Stimulated activated CD8-positive, alpha-beta memory T cell treated with anti-CD3 and anti-CD28 coated beads, Interleukin-4, amount 100 ng/mL, for 24 hours (primary cell): Measurements from ENCODE around the gene FAM3B.
"Not testable (repeated sequence)": the region's sequence is repeated elsewhere in the genome, so short reads cannot be mapped to it uniquely, and the experiment has no call there.

ENCODE experiments used
- DNase-seq: peaks from one replicate; pipeline ENCODE4 v3.0.0-alpha.2; 2020; ENCODE audit warnings: low read depth

The FAM3B gene

DNA sequence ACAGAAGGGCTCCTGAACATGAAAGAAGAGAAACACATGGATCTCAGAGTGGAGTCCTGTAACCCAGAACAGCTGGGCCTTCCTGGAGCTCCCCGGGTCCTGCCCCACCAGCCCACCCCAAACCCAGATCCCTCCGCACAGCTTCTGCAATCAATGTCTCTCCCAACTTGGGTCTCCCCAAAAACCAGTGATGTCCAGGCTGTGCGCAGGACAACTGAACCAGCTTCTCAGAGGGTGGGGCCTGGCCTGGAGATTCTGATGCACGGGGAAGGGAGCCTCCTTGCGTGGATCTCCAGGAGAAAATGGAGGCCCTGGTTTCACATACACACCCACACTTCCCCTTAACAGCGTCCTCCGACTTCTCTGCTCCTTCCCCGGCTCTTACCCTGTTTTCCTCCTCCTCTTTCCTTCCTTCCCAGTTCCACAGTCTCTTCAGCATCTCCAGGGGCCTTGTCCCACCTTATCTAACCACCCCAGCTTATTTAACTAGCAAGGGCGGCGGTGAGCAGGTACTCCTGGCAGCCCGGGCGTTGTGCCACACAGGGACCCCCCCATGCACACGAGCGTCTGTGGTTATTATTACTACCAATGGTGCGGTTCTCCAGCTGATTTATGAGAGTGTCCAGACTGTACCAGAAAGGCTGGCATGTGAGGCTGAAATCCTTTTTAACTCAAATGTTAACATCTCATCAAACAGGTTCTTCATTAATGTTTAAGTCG, 34.0 kb downstream of the FAM3B start:
- DNase-seq: no peak

DNA sequence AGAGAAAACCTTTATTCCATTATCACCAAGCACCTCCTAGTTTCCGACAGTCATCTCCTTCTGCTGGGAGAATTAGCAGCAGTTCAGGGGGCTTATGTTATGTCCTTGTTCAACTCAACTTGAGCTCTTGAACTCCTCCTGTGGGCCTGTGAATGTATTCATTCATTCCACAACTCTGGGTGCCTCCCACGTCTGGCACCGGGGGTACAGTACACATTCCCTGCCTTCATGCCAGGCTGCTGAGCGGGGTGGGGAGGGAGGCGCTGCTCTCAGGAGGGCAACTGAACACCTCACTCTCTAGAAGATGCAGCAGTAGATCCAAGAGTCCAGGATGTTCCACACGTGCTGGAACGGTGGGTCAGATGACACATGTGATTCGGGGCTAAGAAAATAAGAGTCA, 40.9 kb downstream of the FAM3B start:
- DNase-seq: no peak

DNA sequence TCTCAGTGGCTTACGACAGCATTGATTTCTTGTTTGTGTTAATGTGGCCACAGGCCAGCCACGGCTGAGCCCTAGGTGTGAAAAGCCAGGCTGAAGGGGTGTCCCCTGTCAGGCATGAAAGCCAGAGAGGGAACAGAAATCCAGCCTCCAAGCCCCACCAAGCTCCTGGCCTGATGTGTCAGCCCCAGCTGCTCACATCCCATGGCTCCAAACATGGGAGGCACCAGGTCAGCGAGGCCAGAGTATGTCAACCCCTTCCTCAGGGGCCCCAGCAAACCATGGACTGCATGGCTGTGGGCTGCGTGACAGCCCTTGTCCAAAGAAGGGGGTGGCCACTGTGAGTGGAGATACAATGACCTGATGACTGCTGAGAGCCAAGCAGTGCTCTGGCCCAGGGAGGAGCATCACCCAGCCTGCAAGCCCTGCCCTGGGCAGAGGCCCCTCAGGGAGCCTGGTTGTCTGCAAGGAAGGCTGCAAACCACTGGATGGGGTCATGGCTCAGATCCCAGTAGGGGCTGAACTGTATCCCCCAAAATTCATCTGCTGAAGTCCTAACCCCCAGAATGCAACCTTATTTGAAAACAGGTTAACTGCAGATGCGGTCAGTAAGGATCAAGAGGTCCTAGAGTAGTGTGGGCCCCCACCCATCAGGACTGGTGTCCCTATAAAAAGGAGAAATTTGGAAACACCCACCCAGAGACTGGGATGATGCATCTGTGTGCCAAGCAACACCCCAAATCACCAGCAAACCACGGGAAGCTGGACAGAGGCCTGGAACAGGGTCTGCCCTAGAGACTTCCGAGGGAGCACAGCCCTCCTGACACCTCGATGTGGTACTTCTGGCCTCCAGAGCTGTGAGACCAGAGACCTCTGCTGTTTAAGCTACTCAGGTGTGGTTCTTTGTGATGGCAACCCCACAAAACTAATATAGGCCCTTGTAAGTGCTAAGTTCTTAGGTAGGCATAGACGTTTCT, 41.9 kb downstream of the FAM3B start:
- DNase-seq: no peak

DNA sequence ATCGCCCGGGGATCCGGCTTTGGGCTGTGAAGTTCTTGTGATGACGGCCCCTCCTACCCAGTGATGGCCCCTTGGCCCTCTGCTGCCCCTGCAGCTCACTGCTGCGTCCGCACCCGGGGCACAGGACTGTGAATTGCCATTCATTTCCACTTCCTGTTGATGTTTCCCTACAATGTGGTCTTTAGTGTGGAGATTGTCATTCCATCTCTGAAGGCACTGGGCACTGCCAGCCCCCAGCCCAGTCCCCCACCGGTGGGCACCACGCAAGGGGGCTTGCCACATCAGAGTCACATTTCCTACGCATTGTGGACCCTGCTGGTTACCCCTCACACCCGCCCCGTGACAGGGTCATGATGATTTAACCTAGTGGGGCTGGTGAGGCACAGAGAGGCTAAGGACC, 42.7 kb downstream of the FAM3B start:
- no peak for DNase-seq

DNA sequence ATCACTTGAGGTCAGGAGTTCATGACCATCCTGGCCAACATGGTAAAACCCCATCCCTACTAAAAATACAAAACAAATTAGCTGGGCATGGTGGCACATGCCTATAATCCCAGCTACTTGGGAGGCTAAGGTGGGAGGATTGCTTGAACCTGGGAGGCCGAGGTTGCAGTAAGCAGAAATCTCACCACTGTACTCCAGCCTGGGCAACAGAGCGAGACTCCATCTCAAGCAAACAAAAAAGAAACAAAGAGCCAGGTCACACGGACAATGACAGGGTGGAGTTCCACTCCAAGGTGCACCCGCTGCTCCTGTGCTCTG, 43.1 kb downstream of the FAM3B start:
- not testable (repeated sequence) for DNase-seq

DNA sequence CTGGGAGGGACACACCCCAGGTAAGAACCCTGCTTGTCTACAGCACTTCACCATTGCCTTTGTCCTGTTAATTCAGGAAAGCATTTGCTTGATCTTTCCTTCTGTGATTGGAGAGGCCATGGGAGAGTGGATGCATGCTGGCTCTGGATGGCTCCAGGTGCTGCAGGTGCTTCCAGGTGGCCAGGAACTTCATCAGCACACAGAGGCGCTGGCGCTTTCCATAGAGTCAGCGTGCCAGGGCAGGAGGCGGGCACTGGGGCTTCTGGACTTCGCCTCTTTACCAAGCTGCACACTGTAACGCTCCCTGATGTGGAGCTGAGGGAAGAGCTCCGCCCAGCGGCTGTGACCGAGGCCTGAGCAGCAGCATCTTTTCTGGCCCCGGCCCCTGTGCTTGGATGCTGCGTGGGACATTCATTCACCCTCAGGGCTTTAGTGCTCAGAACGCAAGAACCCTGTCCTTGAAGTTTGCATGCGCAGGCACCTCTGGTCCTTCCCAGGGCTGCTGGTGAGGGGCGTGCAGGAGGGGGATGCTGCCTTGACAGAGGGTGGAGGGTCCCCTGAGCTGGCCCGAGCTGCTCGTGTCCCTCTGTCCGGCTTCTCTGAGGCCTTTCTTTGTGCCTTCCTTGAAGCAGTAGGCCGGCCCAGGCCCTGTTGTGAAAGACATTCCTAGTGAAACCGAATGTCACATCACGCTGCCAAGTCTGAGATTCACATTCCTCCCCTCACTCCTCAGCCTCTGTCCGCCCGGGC, 43.6 kb downstream of the FAM3B start:
- no peak for DNase-seq

DNA sequence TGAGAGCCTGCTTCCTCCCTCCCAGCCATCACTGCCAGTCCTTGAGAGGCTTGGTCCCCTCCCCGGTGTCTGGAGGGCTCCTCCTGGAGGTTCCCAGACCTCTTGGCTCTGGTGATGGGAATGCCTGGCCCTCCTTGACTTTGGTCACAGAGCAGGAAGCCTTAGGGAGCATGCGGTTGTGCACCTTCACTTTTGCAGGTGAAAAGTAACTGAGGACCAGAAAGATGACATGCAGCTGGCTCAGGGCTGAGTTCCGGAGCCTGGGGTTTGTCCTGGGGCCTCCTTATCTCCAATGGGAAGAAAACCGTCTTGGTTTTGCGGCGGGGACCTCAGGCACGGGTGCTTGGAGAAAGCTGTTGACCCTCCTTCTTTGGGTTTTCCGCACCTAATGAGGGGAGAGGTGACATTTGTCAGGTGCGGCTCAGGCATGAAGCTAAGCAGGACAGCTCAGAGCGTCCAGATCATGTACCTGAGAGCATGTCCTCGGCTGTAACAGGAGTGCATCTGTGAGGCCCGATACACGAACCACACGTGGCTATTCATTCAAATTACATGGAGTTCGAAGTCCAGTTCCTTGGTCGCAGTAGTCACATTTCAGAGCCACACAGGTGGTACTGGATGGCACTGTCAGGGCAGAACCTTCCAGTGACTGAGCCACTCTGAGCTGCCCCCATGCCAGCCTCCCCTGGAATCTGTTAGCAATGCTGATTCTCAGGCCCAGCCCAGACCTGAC, 44.6 kb downstream of the FAM3B start:
- DNase-seq: no peak

DNA sequence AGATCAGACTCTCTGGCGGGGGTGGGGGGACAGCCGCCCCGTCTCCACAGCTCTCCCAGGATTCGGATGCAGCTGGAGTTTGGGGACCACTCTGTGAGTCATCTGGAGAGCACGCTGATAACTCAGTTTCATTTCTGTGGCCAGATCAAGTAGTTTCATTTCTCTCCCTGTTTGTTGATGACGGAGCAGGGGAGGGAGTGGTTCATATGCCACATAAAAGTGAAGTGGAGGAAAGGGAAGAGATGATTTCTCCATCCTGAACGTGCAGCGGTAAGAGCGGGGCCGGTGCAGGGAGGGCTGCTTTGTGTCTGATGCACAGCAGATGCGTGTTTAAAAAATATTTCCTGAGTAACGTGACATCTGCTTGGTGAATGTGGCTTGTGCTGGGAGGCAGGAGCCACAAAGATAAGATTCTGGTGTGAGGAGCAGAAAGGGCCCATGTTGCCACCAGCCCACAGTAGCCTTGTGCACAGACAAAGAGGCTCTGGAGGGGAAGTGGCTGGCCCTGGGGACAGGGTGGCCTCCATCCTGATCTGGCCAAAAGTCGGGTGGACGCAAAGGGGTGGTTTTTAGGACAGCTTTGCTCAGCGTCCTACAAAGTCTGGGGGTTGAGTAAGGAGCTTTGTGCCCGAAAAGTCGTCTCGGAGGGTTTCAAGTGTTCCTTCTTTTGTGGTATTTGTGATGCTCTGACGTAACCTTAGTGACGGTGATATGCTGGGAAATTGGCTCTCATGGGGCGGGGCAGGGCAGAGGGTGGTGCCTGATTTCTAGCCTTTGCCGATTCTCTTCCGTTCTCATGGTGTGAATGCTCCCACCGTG, 45.4 kb downstream of the FAM3B start, which contains the start of gene MX2:
Gene MX2 (plus strand): TSS at position 242 of the 819 bp plus-strand sequence. CDS start 14,880 bp downstream, outside the sequence.
- DNase-seq: peak; percentile 36

DNA sequence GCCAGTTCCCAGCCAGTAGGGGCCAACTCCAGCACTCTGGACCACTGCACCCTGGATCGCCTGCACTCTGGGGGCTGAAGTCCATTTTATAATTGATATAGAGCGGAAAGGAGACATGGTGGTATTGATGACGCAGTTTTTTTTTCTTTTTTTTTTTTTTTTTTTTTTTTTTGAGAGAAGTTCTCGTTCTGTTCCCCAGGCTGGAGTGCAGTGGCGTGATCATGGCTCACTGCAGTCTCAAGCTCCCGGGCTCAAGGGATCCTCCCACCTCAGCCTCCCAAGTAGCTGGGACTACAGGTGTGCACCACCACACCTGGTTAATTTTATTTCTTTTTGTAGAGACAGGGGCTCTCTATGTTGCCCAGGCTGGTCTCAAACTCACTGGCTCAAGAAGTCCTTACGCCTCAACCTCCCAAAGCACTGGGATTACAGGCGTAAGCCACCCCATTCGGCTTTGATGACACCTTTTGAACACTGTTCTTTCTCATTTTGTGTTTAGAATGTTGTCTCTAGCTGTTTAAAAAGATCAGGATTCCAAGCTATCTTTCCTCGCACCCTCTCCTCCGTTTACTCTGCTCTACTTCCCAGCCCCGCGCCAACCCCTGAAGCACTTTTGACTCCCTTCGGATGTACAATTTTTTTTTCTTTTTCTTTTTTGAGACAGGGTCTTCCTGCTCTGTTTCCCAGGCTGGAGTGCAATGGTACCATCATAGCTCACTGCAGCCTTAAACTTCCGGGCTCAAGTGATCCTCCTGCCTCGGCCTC, 46.2 kb downstream of the FAM3B start:
- no peak for DNase-seq

DNA sequence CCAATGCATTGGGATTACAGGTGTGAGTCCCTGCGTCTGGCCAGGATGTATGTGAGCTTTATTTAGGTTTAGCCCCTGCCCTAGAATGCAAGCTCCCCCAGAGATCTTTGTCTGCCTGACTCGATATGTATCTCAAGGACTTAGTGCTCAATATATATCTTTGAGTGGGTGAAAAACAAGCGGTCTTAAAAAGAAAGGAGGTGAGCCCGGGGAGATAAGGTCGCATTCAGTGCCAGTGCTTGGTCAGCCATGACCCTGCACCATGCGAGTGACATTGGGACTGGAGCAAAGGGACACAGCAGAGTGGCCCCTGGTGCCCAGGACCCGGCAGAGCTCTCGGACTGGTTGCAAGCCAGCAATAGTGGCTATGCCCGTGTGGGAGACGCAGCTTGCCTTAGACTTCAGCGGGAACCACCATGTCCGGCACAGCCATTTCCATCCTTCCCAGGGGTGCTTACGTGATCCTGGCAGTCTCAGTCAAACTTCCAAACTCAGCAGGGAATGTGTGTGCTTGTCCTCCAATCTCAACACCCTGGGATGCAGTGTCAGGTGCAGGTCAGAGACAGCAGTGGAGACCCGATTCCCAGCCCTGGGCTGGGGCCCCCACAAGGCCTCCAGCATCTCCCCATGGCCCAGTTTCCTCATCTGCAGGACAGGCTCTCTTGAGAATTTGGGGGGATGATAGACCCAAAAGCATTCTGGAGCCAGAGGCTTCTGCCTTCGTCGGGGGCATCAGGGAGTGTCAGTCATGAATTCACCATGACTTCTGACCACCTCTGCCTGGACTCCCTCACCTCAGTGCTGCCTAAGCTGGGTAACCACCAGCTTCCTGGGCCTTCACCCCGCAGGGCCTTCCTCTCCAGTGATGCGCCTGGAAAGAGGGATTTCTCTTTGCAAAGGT, 47.0 kb downstream of the FAM3B start:
- DNase-seq: no peak

DNA sequence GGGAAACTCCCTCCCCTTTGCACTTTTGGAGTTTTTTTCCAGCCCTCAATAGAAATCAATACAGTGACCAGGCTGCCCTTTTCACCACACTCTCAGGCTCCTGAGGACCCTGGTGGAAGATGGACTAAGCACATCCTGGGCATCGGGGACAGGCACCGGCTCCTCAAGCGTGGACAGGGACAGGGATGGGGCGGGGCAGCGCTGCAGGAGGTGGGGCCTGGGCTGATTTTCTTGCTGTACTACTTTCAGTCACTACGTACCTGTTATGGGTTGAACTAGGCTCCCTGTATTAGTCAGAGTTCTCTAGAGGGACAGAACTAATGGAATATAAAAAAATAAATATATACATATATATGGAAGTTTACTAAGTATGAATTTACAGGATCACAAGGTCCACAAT, 47.7 kb downstream of the FAM3B start:
- DNase-seq: no peak

DNA sequence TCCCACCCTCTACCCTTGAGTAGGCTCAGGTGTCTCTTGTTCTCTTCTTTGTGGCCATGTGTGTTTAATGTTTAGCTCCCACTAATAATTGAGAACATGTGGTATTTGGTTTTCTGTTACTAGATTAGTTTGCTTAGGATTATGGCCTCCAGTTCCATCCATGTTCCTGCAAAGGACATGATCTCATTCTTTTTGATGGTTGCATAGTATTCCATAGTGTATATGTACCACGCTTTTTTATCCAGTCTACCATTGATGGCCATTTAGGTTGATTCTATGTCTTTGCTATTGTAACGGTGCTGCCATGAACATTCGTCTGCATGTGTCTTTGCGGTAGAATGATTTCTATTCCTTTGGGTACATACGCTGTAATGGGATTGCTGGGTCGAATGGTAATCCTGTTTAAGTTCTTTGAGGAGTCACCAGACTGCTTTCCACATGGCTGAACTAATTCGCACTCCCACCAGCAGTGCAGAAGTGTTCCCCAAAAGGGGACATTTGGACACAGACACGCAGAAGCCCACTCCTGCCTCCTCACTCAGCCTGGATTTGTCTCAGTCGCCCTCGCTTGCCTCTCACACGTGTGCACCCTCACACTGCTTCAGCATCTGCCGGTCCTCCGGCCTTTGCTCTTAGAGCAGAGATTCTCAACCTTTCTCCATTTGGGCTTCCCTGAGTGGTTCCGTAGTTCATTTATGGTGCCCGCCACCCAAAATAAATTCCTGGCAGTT, 48.9 kb downstream of the FAM3B start:
- no peak for DNase-seq

DNA sequence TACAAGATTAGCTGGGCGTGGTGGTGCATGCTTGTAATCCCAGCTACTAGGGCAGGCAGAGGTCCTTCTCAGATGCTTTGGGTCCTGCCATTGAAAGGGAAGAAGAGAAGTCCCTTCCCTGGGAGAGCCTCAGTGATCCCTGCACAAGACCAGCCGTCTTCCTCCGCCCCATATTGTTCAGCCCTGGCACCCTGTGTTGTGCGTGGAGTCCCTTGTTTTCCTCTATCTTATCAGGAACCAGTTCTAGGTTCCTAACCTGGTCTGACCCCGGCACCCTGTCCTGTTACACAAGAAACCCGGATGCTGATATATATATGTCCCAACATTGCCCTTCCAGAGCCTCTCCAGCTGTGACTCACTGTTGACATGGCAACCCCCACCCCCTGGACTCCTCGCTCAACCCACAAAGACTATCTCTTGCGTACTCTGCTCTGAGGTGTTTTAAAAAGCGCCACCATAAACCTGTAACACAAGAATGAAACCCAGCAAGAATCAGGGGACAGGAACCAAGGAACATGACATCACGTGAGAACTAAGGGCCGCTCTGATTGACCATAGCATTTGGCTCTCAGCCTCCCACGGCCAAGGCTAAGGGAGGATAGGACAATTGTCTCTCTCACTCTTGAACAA, 50.0 kb downstream of the FAM3B start:
- DNase-seq: no peak

DNA sequence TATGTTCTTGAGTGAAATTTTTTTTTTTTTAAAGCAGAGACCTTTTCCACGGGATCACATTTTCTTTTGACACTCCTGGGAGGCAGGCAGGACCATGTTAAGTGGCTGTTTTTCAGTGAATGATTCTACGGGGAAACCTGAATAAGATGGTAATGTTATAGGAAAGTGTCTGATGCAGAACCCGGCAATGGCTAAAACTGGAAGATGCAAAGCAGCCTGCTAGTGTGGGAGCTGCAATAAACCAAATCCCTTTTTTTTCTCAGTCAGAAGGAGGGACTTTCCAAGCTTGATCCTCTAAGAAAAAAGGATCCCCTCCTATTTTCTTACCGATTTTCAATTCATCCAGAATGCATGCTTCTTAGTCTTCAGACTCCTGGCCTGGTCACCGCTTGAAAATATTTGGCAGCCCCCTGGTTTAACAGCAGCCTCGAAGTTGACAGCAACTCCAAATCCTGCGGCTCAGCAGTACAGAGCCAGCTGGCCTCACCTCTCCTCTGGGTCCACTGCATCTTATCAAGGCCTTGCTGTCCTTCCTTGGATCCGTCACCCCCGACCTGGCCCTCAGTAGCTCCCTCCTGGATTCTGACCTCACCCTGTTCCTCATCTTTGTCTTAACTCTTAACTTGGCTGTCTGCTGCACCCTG, 50.8 kb downstream of the FAM3B start:
- DNase-seq: no peak

DNA sequence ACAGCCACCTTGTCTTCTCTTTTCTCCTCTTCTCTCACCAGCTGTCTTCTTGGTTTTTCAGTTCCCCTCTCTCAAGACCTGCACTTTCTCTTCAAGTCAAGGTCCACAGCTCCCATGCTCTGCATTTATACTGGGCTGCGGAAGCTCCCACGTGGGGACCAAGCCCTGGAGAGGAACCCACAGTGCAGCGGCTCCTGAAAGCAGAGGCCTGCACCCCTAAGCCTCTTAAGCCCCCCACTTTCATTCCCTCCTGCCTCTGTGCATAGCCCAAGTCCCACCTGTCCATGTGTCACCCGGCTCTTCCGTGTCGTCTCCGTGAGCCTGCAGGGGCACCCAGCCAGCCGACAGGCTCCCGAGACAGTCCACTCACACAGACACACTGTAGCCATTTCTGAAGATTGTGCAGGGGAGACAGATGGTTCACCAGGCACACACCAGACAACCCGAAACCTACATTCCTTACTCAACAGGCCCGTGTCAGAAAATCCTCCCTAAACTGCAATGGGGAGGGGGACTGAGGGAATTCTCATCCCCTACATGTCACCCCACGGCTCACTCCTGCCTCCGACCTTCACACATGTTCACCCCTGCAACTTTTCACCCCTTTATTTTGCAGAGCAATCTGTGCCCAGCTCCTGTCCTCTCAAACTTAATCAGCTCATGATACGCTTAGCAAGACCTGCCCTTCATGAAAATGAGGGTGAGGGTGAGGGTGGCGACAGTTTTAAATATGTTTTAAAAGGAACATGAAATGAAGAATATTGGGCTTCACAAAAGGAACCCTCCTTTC, 51.5 kb downstream of the FAM3B start:
- no peak for DNase-seq

DNA sequence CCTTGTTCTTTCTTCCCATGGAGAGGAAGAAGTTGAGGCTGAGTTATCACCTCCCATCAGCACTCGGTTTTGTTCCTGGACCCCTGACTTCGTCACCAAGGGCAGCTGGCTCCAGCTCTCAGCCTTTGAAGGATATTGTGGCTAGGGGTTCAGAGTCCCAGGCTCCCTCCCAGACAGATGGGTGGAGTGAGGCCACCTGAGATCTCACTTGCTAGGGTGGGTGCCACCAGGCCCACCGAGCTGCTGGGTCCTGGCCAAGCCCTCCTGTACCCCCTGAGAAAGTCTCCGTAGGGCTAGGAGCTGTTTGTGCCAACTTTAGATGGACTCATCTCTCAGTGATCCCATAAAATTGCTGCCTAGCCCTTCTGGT, 52.1 kb downstream of the FAM3B start:
- no peak for DNase-seq
